SU-DHL-6 (cell line): ENCODE data around the gene LITAFD.

ENCODE experiments used
- EZH2phosphoT487 ChIP-seq: fragments of 200-600 bp; sonication (generic), shearing (Covaris generic); conservative IDR thresholded peaks from 2 replicates; pipeline ENCODE4 v1.6.1; 2018; ENCODE audit warnings: mild to moderate bottlenecking, antibody characterized with exemption, low read length, moderate library complexity, mixed read lengths
- TF ChIP-seq, protein P1 (sequence below): fragments of 200-600 bp; sonication (generic); IDR thresholded peaks from one replicate; pipeline ENCODE4 v1.5.1; 2017; ENCODE audit warnings: antibody characterized with exemption, mild to moderate bottlenecking, low read length, moderate library complexity; ENCODE audit not compliant: insufficient read depth, poor library complexity, severe bottlenecking

DNA sequence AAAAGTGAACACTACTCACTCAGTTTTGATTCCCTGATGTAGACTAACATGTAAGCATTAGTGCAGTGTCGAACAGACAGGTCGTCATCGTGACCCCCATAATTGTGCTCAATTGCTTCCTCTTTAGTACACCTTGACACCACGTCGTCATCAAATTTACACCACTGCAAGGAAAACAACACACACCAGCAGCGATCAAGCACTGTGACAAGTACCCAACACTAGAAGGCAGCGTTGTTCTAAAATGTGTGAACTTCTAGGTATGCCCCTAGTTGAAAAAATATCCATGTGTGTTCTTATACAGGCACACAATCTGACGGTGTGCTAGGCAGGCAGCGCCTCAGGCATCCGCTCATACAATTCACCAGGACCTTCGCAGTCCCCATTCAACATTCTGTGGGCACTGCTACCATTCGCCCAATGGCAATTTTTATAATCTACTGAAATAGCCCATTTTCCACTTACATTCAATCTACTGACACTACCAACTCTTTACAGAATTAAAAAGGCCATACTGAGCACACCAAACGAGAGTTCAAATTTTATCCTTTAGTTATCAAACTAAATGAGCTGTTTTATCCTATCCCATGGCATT, 23.1 kb downstream of the LITAFD start:
- TF ChIP-seq, protein P1, sequence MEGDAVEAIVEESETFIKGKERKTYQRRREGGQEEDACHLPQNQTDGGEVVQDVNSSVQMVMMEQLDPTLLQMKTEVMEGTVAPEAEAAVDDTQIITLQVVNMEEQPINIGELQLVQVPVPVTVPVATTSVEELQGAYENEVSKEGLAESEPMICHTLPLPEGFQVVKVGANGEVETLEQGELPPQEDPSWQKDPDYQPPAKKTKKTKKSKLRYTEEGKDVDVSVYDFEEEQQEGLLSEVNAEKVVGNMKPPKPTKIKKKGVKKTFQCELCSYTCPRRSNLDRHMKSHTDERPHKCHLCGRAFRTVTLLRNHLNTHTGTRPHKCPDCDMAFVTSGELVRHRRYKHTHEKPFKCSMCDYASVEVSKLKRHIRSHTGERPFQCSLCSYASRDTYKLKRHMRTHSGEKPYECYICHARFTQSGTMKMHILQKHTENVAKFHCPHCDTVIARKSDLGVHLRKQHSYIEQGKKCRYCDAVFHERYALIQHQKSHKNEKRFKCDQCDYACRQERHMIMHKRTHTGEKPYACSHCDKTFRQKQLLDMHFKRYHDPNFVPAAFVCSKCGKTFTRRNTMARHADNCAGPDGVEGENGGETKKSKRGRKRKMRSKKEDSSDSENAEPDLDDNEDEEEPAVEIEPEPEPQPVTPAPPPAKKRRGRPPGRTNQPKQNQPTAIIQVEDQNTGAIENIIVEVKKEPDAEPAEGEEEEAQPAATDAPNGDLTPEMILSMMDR, result no peak
- TF ChIP-seq EZH2phosphoT487, result no peak
